GM08714 (cell line): ENCODE measurements around the gene CACNA1C.

ENCODE experiments used
- H3K4me3 ChIP-seq: fragments of 200-500 bp; sonication (Bioruptor generic); 2 replicates; pipeline ENCODE4 v1.5.1; 2014; ENCODE audit warnings: mild to moderate bottlenecking, low read length, inconsistent platforms
- ZNF274 ChIP-seq: IDR thresholded peaks from 2 replicates; pipeline ENCODE4 v1.6.1; 2012; ENCODE audit warnings: mild to moderate bottlenecking, low read depth, low read length

CACNA1C gene

DNA sequence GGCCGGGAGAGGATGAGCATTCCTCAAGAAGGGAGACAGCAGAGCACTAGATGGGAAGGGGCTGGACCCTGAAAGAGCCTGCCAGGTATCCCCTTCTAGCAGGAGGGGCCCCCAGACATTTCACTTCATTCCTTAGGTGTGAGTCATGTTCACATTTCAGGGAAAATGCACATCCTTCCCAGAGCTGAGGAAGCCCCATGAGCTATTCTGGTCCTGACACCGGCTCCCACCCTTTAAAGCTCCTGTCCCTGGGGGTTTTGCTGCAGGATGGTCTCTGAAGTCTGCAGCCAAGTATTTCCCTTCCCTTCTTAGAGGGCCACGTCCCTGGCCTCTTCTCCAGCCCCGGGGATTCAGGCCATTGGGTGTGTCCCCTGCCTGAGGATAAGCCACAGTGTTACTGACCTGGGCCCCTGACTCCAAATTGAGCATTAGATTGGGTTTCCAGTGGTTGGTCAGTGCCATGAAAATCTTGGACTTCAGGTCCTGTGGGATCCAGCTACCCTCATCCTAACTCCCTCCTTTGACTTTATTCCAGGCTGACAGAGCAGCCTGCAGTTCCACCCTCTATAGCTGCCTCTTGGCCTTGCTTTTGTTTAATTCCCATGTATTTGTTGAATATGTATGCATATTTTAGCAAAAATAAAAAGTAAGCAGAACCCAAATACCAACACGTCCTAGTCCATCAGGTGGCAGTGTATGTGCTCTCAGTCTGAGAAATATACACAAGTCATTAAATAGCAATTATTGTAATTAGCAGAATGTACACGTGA, 267.1 kb downstream of the CACNA1C start:
- TF ChIP-seq ZNF274, result no peak

DNA sequence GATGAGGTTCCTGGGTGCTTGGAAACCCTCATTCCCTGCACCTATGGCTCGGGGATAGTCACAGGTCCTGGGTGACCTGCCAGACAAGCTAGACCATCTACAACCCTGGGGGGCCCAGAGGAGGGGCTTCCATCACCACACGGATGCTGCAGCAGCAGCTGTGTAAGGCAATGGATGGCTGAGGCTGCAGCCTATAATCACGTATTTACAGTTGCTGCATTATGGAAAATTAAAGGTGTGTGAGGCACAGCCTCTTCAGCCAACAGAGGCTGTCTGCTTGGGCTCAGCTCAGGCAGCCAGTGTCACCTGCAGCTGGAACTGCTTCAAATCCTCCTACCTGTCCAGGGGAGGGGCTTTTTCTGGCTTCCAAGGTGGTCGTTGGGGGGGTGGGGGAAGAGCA, 268.1 kb downstream of the CACNA1C start:
- H3K4me3 ChIP-seq, result no peak overlapping the region
- TF ChIP-seq ZNF274, result no peak

More for the DNA sequence above, 267.1 kb downstream of the CACNA1C start:
- H3K4me3 ChIP-seq, result no peak overlapping the region

DNA sequence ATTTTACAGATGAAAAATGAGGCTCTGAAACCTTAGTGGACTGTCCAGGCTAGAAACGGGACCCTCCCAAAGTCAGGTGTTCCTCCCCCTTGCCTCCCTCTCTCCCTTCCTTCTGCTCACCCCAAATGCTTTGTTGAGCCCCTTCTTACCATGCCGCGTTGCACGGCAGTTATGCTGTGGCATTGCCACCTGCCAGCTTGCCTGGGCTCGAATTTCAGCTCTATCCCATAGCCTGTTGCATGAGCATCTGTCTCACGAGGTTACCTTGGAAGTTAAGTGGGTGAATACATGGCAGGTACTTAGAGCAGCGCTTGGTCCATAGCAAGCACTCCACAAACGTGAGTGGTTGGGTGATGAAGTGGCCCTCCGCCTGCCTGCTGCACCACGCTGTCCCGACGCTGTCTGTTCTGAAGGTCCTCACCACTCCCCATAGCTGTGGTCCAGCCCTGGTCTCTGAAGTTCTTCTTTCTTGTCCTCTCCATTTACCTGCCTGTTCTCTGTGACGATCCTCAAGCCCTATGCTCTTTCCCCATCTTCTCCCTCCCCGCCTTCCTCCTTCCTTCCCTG, 269.9 kb downstream of the CACNA1C start:
- H3K4me3 ChIP-seq, result no peak overlapping the region
- TF ChIP-seq ZNF274, result no peak

DNA sequence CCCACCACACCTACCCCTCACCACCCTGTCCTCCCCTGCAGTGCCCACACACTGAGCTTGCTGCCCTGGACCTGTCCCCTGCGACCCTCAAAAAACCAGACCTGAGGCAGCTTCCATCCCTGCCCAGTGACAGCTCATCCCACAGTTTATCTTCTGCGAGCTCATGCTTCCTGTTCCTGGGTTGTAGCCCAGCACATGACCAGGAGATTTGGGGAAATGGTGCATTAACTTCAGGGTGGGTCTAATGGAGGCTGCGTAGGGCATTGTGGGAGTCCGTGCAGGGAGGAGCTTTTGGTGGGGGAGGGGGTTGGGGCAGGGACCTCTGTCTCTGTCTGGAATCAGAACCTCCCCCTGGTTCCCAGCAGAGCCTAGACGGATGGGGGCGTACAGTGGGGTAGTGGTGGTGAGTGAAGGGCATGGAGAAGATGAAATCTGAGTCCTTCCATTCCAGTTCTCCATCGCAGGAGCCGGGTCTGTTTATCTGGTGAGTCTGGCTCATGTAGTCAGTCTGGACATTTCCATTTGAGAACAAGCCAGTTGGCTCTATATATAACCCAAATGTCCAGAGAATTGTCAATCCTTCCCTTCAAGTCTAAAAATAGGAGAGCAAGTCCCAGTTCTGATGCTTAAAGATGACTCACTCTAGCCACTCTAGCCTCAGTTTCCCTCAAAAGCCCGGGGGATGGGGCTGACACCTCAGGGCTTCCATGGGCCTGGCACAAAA, 270.9 kb downstream of the CACNA1C start:
- no peak for TF ChIP-seq ZNF274
- H3K4me3 ChIP-seq, result no peak overlapping the region

DNA sequence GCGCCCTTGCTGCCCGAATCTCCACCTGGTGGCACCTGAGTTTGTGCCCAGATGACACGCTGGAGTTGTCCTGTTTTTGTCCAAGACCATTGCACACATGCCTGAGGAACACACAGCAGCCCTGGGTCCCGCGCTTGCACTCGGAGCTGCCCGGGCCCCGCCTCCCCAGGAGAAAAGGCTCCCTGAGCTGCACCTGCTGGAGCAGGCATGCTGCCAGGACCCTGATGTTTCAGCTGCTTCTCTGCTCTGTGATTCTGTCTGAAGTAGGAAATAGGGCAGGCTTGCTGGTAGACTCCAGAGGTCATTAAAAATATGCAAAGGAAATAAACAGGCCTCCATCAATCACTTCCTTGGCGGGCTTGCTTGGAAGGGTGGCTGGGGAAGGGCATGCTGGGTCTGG, 271.6 kb downstream of the CACNA1C start:
- no peak overlapping the region for H3K4me3 ChIP-seq
- TF ChIP-seq ZNF274, result no peak

DNA sequence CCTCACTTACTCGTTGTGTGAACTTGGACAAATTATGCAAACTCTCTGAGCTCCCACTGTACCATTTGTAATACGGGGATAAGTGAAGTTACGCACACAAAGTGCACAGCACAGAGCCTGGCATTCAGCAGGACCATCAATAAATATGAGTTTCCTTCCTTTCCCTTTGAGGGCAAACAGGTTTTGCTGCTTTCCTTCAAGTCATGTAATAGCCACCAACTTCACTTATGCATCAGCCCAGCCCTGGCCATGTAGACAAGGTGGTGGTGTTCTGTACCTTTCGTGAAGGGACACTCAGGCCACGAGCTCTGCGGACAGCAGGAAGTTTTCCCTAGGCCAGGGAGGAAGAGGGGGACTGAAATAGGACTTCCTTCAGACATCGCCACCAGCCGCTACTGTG, 272.7 kb downstream of the CACNA1C start:
- TF ChIP-seq ZNF274, result no peak
- H3K4me3 ChIP-seq, result no peak overlapping the region

DNA sequence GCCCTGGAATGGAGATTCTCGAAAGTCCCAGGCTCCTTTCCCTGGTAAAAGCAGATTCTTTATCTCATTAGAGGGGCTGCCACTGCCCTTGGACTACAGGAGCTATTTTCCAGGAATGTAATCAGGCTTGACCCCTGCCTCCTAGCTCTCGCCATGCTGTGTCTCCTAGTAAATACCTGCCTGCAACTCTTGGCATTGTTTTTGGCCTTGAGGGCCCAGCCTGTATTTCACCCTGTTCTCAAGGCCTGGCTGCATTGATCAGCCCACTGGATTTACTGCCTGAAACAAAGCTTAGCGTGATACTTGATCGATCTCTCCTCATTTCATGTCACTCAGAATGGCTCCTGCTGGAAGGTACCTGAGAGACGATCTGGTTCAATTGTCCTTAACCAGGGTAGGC, 273.7 kb downstream of the CACNA1C start:
- no peak for TF ChIP-seq ZNF274
- no peak overlapping the region for H3K4me3 ChIP-seq

DNA sequence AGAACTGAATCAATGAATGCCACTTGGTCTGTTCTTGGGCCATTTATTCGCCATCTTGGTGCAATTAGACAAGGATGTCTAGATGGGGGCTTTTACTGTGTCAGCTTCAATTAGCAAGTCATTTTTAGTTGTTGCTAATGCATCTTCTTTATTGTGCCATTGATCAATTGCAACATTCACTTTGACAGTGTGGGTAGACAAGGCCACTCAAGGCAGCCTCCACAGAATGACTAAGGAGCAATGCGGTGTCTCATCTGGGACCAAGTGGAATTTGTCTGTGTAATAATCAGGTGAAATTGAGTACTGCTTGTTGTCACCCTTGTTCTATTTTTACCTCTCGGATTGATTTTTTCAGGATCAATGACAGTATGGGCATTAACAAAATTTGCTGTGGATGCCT, 275.9 kb downstream of the CACNA1C start:
- no peak for TF ChIP-seq ZNF274
- no peak overlapping the region for H3K4me3 ChIP-seq

DNA sequence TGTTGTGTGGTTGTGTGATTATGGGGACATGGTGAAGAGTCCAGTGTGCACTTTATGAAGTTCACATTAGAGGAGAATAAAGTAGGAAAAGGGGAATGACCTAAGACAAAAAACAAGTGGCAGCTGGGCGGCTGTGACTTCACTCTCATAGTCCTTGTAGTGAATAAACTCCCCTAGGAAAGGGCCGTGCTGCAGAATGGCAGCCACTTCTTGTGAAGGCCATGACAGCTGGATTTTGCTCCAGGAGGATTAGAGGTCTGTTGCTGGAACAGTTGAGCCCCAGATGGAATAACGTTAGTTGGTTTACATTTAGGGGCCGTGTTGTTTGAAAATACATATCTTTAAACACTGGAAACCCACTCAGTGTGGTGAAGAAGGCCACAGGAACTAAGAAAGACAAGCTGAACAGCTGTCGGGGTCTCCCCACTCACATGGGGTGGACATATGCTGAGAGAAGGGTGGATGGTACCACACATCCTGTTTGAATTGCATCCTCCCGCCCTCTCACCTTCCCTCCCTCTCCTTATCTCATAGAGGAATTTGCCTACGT, 276.9 kb downstream of the CACNA1C start:
- H3K4me3 ChIP-seq, result no peak overlapping the region
- no peak for TF ChIP-seq ZNF274

DNA sequence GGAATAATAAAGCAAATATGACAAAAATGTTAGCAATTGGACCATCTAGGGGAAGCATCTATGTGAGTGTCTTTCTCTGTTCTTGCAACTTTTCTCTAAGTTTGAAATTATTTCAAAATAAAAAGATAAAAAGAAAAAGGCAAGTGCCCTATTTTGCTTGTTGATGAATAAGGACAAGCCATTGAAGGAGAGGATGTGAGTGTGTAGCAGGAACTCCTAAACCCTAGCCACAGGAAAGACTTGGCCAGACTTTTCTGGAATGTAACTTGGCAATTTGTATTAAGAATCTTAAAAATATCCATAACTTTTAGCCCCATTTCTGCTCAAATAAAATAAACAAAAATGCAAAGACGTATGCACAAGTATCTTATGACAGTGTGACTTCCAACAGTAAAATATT, 279.4 kb downstream of the CACNA1C start:
- TF ChIP-seq ZNF274, result no peak

DNA sequence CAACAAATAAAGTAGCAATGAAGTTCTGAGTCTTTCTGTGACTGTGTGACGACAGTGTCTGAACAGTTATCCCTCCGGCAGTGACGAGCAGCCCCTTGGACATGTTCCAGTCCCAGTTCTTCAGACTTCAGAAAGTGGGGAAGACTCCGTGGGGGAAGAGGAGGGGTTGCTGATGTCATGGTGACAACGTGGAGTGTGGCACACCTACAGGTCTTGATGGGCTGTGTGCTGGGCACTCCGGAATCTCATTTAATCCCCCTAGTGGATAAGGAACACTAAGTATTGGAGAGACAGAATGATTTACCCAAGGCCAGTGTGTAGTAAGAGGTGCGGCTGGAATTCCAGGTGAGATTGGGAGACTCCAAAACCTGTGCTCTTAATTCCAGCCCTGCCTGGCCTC, 280.2 kb downstream of the CACNA1C start:
- no peak overlapping the region for H3K4me3 ChIP-seq
- no peak for TF ChIP-seq ZNF274

More for the DNA sequence above, 279.4 kb downstream of the CACNA1C start:
- no peak overlapping the region for H3K4me3 ChIP-seq

DNA sequence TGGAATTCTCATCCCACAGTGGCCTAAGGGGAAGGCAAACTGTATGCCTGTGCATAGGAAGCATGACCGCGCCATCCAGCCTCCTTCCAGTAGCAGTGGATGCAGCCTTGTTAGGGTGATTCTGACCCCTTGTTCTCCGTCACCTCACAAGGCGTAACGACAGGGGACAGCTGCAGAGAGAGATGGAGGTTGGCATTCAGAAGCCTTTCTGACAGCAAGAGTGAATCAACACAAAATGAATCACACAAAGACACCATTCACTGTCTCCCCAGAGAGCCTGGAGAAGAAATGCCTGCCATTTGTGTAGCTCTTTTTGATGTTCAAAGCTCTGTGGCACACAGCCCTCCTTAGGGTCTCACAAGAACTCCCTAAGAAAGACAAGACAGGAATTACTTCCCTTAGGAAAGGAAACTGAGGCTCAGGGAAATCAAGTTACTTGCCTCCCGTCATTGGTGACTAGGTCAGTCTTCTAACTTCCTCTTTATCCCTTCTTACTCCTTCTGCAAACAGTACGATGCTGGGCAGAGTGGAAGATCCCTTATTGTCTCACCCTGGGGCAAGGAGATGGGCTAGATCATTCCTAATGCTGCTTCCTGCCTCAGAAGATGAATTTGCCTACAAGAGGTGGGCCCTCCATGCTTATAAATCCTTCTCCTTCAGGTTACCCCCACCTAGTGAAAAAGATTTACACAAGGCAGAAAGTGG, 280.9 kb downstream of the CACNA1C start:
- TF ChIP-seq ZNF274, result no peak
- H3K4me3 ChIP-seq, result no peak overlapping the region

DNA sequence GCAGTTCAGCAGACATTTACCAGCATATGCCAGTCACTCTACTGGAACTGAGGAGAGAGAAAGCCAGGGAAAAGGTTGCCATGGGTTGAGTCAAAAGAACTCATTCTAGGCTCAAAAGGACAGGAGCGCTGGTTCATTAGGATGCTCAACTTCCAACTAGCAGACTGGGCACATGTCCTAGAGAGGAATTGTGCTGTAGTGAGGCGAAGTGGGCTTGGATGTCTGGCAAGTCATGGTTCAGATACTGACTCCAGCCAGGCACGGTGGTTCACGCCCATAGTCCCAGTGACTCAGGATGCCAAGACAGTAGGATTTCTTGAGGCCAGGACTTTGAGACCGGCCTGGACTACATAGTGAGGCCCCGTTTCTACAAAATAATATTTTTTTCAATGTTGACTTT, 281.5 kb downstream of the CACNA1C start:
- no peak for TF ChIP-seq ZNF274
- no peak overlapping the region for H3K4me3 ChIP-seq

DNA sequence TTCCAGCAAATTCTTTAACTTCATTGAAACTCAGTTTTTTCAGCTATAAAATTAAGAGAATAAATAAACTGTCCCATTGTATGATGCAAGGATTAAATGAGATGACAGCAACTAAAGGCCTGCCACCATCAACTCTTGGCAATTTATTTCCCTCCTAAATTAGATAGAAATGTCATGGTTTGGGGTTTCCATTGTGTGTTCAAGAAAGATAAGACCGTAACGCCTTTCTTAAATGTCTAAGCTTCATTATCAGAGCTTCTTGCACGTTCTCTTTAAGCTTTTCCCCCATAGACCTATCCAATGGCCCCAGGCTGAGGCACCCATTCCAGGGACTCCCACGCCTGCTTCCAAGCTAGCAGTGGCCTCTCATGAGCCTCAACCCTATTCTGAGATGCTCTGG, 281.9 kb downstream of the CACNA1C start:
- no peak overlapping the region for H3K4me3 ChIP-seq
- no peak for TF ChIP-seq ZNF274
